Fibroblast of the aortic adventitia (primary cell): ENCODE results near the gene ITGA2B. TPM values are rescaled to one million over a fixed set of nuclear protein-coding genes. Genes with fewer than 3 reads are reported as not detected.
A peak's percentile ranks its signal among the peaks of the same experiment; 100 is the strongest.
"Not testable (repeated sequence)": the region's sequence is repeated elsewhere in the genome, so short reads cannot be mapped to it uniquely, and the experiment has no call there.

Source experiments
- DNase-seq: peaks from one replicate; pipeline ENCODE4 v3.0.0-alpha.2; 2010; ENCODE audit warnings: low read depth
- H3K4me3 ChIP-seq: 2 replicates; pipeline ENCODE4 v1.5.1; 2011; ENCODE audit warnings: low read depth, mild to moderate bottlenecking, control low read depth, low read length, moderate library complexity
- CTCF ChIP-seq: IDR thresholded peaks from 2 replicates; pipeline ENCODE4 v1.5.1; 2011; ENCODE audit warnings: mild to moderate bottlenecking, low read length, control low read depth, inconsistent platforms; ENCODE audit not compliant: insufficient read depth
- total RNA-seq: library from RNA; depleted of rRNA; stranded (reverse); fragments of >200 nt; gene quantifications from 2 replicates; pipeline ENCODE4 v1.2.3, GENCODE V29; 2012; ENCODE audit warnings: low replicate concordance

ITGA2B gene
- total RNA-seq, 1 donor, result 0.36 TPM

GRCh38 chr17:44400226-44400847 is 10.9 kb upstream of the ITGA2B start:
- no peak overlapping the region for H3K4me3 ChIP-seq
- DNase-seq, result peak; percentile 54
- TF ChIP-seq CTCF, result peak; percentile 55

GRCh38 chr17:44398692-44399691 is 9.5 kb upstream of the ITGA2B start:
- H3K4me3 ChIP-seq, result no peak overlapping the region
- DNase-seq, result no peak
- no peak for TF ChIP-seq CTCF

GRCh38 chr17:44397479-44398440 is 8.3 kb upstream of the ITGA2B start:
- no peak for DNase-seq
- no peak for TF ChIP-seq CTCF
- no peak overlapping the region for H3K4me3 ChIP-seq

- no peak overlapping the region for H3K4me3 ChIP-seq
- no peak for TF ChIP-seq CTCF
- DNase-seq, result no peak
These were observed 7.5 kb upstream of the ITGA2B start for GRCh38 chr17:44396946-44397345.

GRCh38 chr17:44394833-44395232 is 5.4 kb upstream of the ITGA2B start:
- DNase-seq, result no peak
- TF ChIP-seq CTCF, result no peak
- H3K4me3 ChIP-seq, result no peak overlapping the region

GRCh38 chr17:44394112-44394511 is 4.7 kb upstream of the ITGA2B start:
- DNase-seq, H3K4me3 ChIP-seq: not testable (repeated sequence)
